Activated CD8-positive, alpha-beta memory T cell treated with anti-CD3 and anti-CD28 coated beads, Interleukin-2, amount 50 U/mL, for 24 hours (primary cell): ENCODE data around the gene TMEM51.
"Not testable (repeated sequence)": the region's sequence is repeated elsewhere in the genome, so short reads cannot be mapped to it uniquely, and the experiment has no call there.

ENCODE experiments used
- DNase-seq: peaks from one replicate; pipeline ENCODE4 v3.0.0-alpha.2; 2020; ENCODE audit errors: extremely low read depth

The TMEM51 gene

GRCh38 chr1:15154480-15155036 lies 1.0 kb downstream of the TMEM51 start:
- no peak for DNase-seq

GRCh38 chr1:15155191-15155590 lies 1.6 kb downstream of the TMEM51 start:
- no peak for DNase-seq

GRCh38 chr1:15155888-15156741 lies 2.6 kb downstream of the TMEM51 start:
- no peak for DNase-seq

GRCh38 chr1:15156807-15157380 lies 3.3 kb downstream of the TMEM51 start:
- no peak for DNase-seq

- DNase-seq, result no peak
Measured at GRCh38 chr1:15157524-15158399, 4.2 kb downstream of the TMEM51 start.

GRCh38 chr1:15158506-15159165 lies 5.1 kb downstream of the TMEM51 start:
- no peak for DNase-seq

GRCh38 chr1:15159166-15159555 lies 5.6 kb downstream of the TMEM51 start:
- no peak for DNase-seq

- DNase-seq, result no peak
Measured at GRCh38 chr1:15160626-15161025, 7.1 kb downstream of the TMEM51 start.

- no peak for DNase-seq
Measured at GRCh38 chr1:15167386-15167785, 13.8 kb downstream of the TMEM51 start.

- no peak for DNase-seq
Measured at GRCh38 chr1:15168479-15168878, 14.9 kb downstream of the TMEM51 start.

- no peak for DNase-seq
Measured at GRCh38 chr1:15170071-15170470, 16.5 kb downstream of the TMEM51 start.

- DNase-seq, result no peak
Measured at GRCh38 chr1:15171271-15171908, 17.8 kb downstream of the TMEM51 start.

GRCh38 chr1:15172405-15173259 lies 19.1 kb downstream of the TMEM51 start:
- no peak for DNase-seq

- DNase-seq, result no peak
Measured at GRCh38 chr1:15173863-15174614, 20.5 kb downstream of the TMEM51 start.

- no peak for DNase-seq
Measured at GRCh38 chr1:15174615-15174983, 21.1 kb downstream of the TMEM51 start.

GRCh38 chr1:15175324-15176094 lies 22.0 kb downstream of the TMEM51 start:
- DNase-seq, result not testable (repeated sequence)

GRCh38 chr1:15176120-15176519 lies 22.6 kb downstream of the TMEM51 start:
- DNase-seq, result no peak

- DNase-seq, result no peak
Measured at GRCh38 chr1:15176898-15177665, 23.5 kb downstream of the TMEM51 start.
